ENCODE data around the gene CDC123.

GRCh38 chr10:12207114-12207513 is 11.1 kb downstream of the CDC123 start:
- TF ChIP-seq CTCF (IDR thresholded peaks at IDR 0.05) (no peak), POLR2A (IDR thresholded peaks at IDR 0.05) (no peak), POLR2AphosphoS5 (IDR thresholded peaks at IDR 0.05; ENCODE audit: insufficient read depth in 1 of 2, low read depth in 1 of 2) (no peak)

Data from vagina (tissue), 2 donors.